Upper lobe of left lung (tissue), 6 donors: ENCODE measurements around the gene THSD7A. TPM values are rescaled to one million over a fixed set of nuclear protein-coding genes. Genes with fewer than 3 reads are reported as not detected.

Experiments used
- ATAC-seq, 2 donors: fragments of 200-7000 bp; cut with Tn5 transposase; one replicate each; pipeline ENCODE4 v1.9.1; 2022; ENCODE audit warnings: mild to moderate bottlenecking in 2 of 2, moderate library complexity in 2 of 2; ENCODE audit not compliant: low FRiP score in 2 of 2
- DNase-seq, 2 donors: peaks; one replicate each; pipeline ENCODE4 v3.0.0-alpha.2; 2019 to 2020
- H3K27ac ChIP-seq, 4 donors: fragments of 200-600 bp; sonication (generic); one replicate each; pipeline ENCODE4 v1.5.1; 2016 to 2019
- H3K27me3 ChIP-seq, 4 donors: fragments of 200-600 bp; sonication (generic); one replicate each; pipeline ENCODE4 v1.5.1; 2017 to 2019
- H3K36me3 ChIP-seq, 4 donors: fragments of 200-600 bp; sonication (generic); one replicate each; pipeline ENCODE4 v1.5.1; 2016 to 2019
- H3K4me1 ChIP-seq, 4 donors: fragments of 200-600 bp; sonication (generic); one replicate each; pipeline ENCODE4 v1.5.1; 2018 to 2019
- H3K4me3 ChIP-seq, 4 donors: fragments of 200-600 bp; sonication (generic); one replicate each; pipeline ENCODE4 v1.5.1; 2017 to 2019; ENCODE audit warnings: mild to moderate bottlenecking in 2 of 4, moderate library complexity in 1 of 4
- H3K9me3 ChIP-seq, 4 donors: fragments of 200-600 bp; sonication (generic); one replicate each; pipeline ENCODE4 v1.5.1; 2018 to 2019
- CTCF ChIP-seq, 6 experiments: fragments of 450-650 bp in 4 of 6; fragments of 200-600 bp in 2 of 6; sonication (generic) in 2 of 6; IDR thresholded peaks; one replicate each; pipeline ENCODE4 v1.5.1; 2016 to 2019; ENCODE audit warnings: antibody characterized with exemption in 6 of 6
- EP300 ChIP-seq, 4 donors: sonication (generic); formaldehyde crosslinking; IDR thresholded peaks; one replicate each; pipeline ENCODE4 v1.5.1; 2017; ENCODE audit warnings: antibody characterized with exemption in 4 of 4, control low read depth in 2 of 4
- POLR2A ChIP-seq, 4 donors: fragments of 450-650 bp; IDR thresholded peaks; one replicate each; pipeline ENCODE4 v1.5.1; 2016 to 2017; ENCODE audit warnings: antibody characterized with exemption in 4 of 4, mild to moderate bottlenecking in 2 of 4
- POLR2AphosphoS5 ChIP-seq, 2 donors: sonication (generic); formaldehyde crosslinking; IDR thresholded peaks; one replicate each; pipeline ENCODE4 v1.5.1; 2017; ENCODE audit warnings: antibody characterized with exemption in 2 of 2
- WGBS, 2 donors: methylation state at CpG; one replicate each; pipeline ENCODE4 v1.1.5; 2017 to 2018; 5-methylcytosine and 5-hydroxymethylcytosine counted together
- total RNA-seq, 6 donors: library from RNA; depleted of rRNA in 4 of 6; stranded (reverse); fragments of >200 nt in 4 of 6; gene quantifications; one replicate each; pipeline versions ENCODE4 v1.1.0 to v1.2.1, GENCODE V29; 2016 to 2021
- donor health status: DM: no; HTN: no; CAD: no; lungs with moderate emphysema.
- donor health status: DM: no; HTN: yes; CAD: no; lungs with severe emphysema.

The THSD7A gene
- total RNA-seq, 6 donors from 2014 or later: 5.1 to 15.7 (median 7.0) TPM

- no peak for ATAC-seq
- 65 to 86% methylated on average over 7 of the region's 7 CpGs for WGBS, 2 donors
- no peak for TF ChIP-seq CTCF (IDR thresholded peaks at IDR 0.05)
These were observed 51.9 kb downstream of the THSD7A start for GRCh38 chr7:11779864-11780674.

GRCh38 chr7:11776039-11776438 lies 56.0 kb downstream of the THSD7A start:
- H3K4me1 ChIP-seq: no peaks in the 10 kb centered on the region
- no peak for TF ChIP-seq CTCF (IDR thresholded peaks at IDR 0.05)
- TF ChIP-seq POLR2AphosphoS5 (IDR thresholded peaks at IDR 0.05): no peak
- no peak for TF ChIP-seq POLR2A (IDR thresholded peaks at IDR 0.05)
- no peaks in the 10 kb centered on the region for H3K9me3 ChIP-seq
- H3K27ac ChIP-seq: no peak overlapping the region
- WGBS, 2 donors: 82 to 85% methylated on average over 2 of the region's 2 CpGs
- H3K27me3 ChIP-seq: no peaks in the 10 kb centered on the region
- H3K4me3 ChIP-seq: no peak overlapping the region
- ATAC-seq: no peak
- no peaks in the 10 kb centered on the region for H3K36me3 ChIP-seq
- no peak for DNase-seq

More at GRCh38 chr7:11779864-11780674, 51.9 kb downstream of the THSD7A start:
- no peak for DNase-seq
- H3K27me3 ChIP-seq: no peaks in the 10 kb centered on the region
- H3K4me1 ChIP-seq: no peaks in the 10 kb centered on the region
- no peak overlapping the region for H3K27ac ChIP-seq
- no peaks in the 10 kb centered on the region for H3K9me3 ChIP-seq
- H3K36me3 ChIP-seq: no peaks in the 10 kb centered on the region
- H3K4me3 ChIP-seq: no peak overlapping the region

GRCh38 chr7:11775401-11775800 lies 56.6 kb downstream of the THSD7A start:
- no peak for DNase-seq
- TF ChIP-seq CTCF (IDR thresholded peaks at IDR 0.05) (no peak), EP300 (IDR thresholded peaks at IDR 0.05) (no peak), POLR2A (IDR thresholded peaks at IDR 0.05) (no peak), POLR2AphosphoS5 (IDR thresholded peaks at IDR 0.05) (no peak)
- H3K36me3 ChIP-seq: no peaks in the 10 kb centered on the region
- no peaks in the 10 kb centered on the region for H3K27me3 ChIP-seq
- no peaks in the 10 kb centered on the region for H3K9me3 ChIP-seq
- no peak for ATAC-seq
- H3K27ac ChIP-seq: no peak overlapping the region
- H3K4me1 ChIP-seq: no peaks in the 10 kb centered on the region
- 76 to 80% methylated on average over 2 of the region's 2 CpGs for WGBS, 2 donors
- no peak overlapping the region for H3K4me3 ChIP-seq

GRCh38 chr7:11768263-11768662 lies 63.7 kb downstream of the THSD7A start:
- no peaks in the 10 kb centered on the region for H3K36me3 ChIP-seq
- no peak for ATAC-seq
- H3K9me3 ChIP-seq: no peaks in the 10 kb centered on the region
- H3K27ac ChIP-seq: no peak overlapping the region
- WGBS, 2 donors: 76 to 88% methylated on average over 5 of the region's 5 CpGs
- no peak overlapping the region for H3K4me3 ChIP-seq
- H3K27me3 ChIP-seq: no peaks in the 10 kb centered on the region
- no peak for DNase-seq
- TF ChIP-seq POLR2AphosphoS5 (IDR thresholded peaks at IDR 0.05) (no peak), EP300 (IDR thresholded peaks at IDR 0.05) (no peak), CTCF (IDR thresholded peaks at IDR 0.05) (no peak), POLR2A (IDR thresholded peaks at IDR 0.05) (no peak)
- no peaks in the 10 kb centered on the region for H3K4me1 ChIP-seq

- WGBS, 2 donors: 76 to 86% methylated on average over 3 of the region's 3 CpGs
- no peak overlapping the region for H3K27ac ChIP-seq
- no peak overlapping the region for H3K4me3 ChIP-seq
- TF ChIP-seq CTCF (IDR thresholded peaks at IDR 0.05): no peak
- no peak for TF ChIP-seq EP300 (IDR thresholded peaks at IDR 0.05)
- TF ChIP-seq POLR2AphosphoS5 (IDR thresholded peaks at IDR 0.05): no peak
- no peak for TF ChIP-seq POLR2A (IDR thresholded peaks at IDR 0.05)
- H3K9me3 ChIP-seq: no peaks in the 10 kb centered on the region
- no peaks in the 10 kb centered on the region for H3K27me3 ChIP-seq
- ATAC-seq (no peak), DNase-seq (no peak)
- H3K4me1 ChIP-seq: no peaks in the 10 kb centered on the region
- no peaks in the 10 kb centered on the region for H3K36me3 ChIP-seq
These were observed 64.8 kb downstream of the THSD7A start for GRCh38 chr7:11767148-11767547.
